DND-41 (cell line): ENCODE data around the gene HBE1.

Experiments used
- ATAC-seq: fragments of 200-7000 bp; cut with Tn5 transposase; 3 replicates; pipeline ENCODE4 v1.9.1; 2021; ENCODE audit warnings: low read depth; ENCODE audit not compliant: insufficient read depth
- DNase-seq: peaks from one replicate; pipeline ENCODE4 v3.0.0-alpha.2; 2020
- H2AFZ ChIP-seq: 2 replicates; pipeline ENCODE4 v1.6.0; 2012; ENCODE audit warnings: low read depth, low read length
- H3K27ac ChIP-seq: 2 replicates; pipeline ENCODE4 v1.5.1; 2012; ENCODE audit warnings: low read length, inconsistent platforms
- H3K27me3 ChIP-seq: fragments of 200-600 bp; sonication (generic); 2 replicates; pipeline ENCODE4 v1.6.0; 2012; ENCODE audit warnings: low read length, mild to moderate bottlenecking, inconsistent platforms; ENCODE audit not compliant: insufficient read depth, poor library complexity
- H3K36me3 ChIP-seq: 2 replicates; pipeline ENCODE4 v1.5.1; 2012; ENCODE audit warnings: low read length, inconsistent platforms; ENCODE audit not compliant: insufficient read depth
- H3K4me1 ChIP-seq: 2 replicates; pipeline ENCODE4 v1.5.1; 2012; ENCODE audit warnings: mild to moderate bottlenecking, low read length; ENCODE audit not compliant: insufficient read depth
- H3K4me2 ChIP-seq: 2 replicates; pipeline ENCODE4 v1.6.0; 2012; ENCODE audit warnings: mild to moderate bottlenecking, moderate library complexity, low read length, inconsistent platforms; ENCODE audit not compliant: insufficient read depth
- H3K4me3 ChIP-seq, 2 experiments: fragments of 200-600 bp in 1 of 2; shearing (Covaris generic) in 1 of 2; 2 replicates each; pipeline ENCODE4 v1.5.1; 2012 to 2016; ENCODE audit warnings: inconsistent platforms in 2 of 2, low read length in 2 of 2, mild to moderate bottlenecking in 2 of 2, low read depth in 1 of 2, moderate library complexity in 1 of 2
- H3K79me2 ChIP-seq: 2 replicates; pipeline ENCODE4 v1.6.0; 2012; ENCODE audit warnings: low read length, inconsistent platforms; ENCODE audit not compliant: insufficient read depth
- H3K9ac ChIP-seq: 2 replicates; pipeline ENCODE4 v1.6.0; 2012; ENCODE audit warnings: low read depth, mild to moderate bottlenecking, inconsistent platforms, low read length, moderate library complexity
- H3K9me3 ChIP-seq: 2 replicates; pipeline ENCODE4 v1.5.1; 2012; ENCODE audit warnings: low read length, moderate library complexity, mild to moderate bottlenecking, inconsistent platforms; ENCODE audit not compliant: insufficient read depth, severe bottlenecking
- H4K20me1 ChIP-seq: 2 replicates; pipeline ENCODE4 v1.6.0; 2012; ENCODE audit warnings: low read length; ENCODE audit not compliant: insufficient read depth
- CTCF ChIP-seq: IDR thresholded peaks from 2 replicates; pipeline ENCODE4 v1.5.1; 2012; ENCODE audit warnings: borderline replicate concordance, low read length, moderate library complexity, mild to moderate bottlenecking; ENCODE audit not compliant: poor library complexity, severe bottlenecking; ENCODE audit errors: extremely low read depth
- EZH2 ChIP-seq: IDR thresholded peaks from 3 replicates; pipeline ENCODE4 v1.6.1; 2012; ENCODE audit warnings: borderline replicate concordance, low read depth, mild to moderate bottlenecking, moderate library complexity, low read length, inconsistent platforms; ENCODE audit not compliant: severe bottlenecking

The HBE1 gene

DNA sequence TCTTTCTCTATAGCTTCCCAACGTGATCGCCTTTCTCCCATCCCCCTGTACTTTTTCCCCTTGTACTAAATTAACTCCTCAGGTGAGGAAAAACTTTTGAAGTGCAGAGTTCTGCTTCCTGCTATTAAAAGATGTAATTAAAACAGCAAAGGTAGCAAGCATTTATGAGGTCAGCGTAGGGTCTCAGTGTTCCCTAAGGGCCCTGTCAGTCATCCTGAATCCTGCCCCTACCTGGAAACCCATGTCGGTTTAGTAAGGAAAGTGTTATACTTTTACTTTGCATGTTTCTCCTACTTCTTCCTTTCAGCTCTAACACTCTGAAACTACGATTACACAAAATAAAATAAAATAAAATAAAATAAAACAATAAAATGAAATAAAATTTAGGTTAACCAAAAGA is 41.6 kb downstream of the HBE1 start:
- TF ChIP-seq CTCF (no peak), EZH2 (no peak)
- no peaks in the 10 kb centered on the region for H3K9me3 ChIP-seq
- H3K79me2 ChIP-seq: no peaks in the 10 kb centered on the region
- no peak overlapping the region for H3K27ac ChIP-seq
- ATAC-seq (no peak), DNase-seq (no peak)
- H3K4me2 ChIP-seq: no peak overlapping the region
- H3K9ac ChIP-seq: no peak overlapping the region
- H3K36me3 ChIP-seq: no peaks in the 10 kb centered on the region
- no peaks in the 10 kb centered on the region for H4K20me1 ChIP-seq
- no peak overlapping the region for H2AFZ ChIP-seq
- H3K27me3 ChIP-seq: peaks cover 7% of the 10 kb centered on the region
- H3K4me3 ChIP-seq: no peak overlapping the region
- no peaks in the 10 kb centered on the region for H3K4me1 ChIP-seq

- Histone ChIP-seq H3K27me3 (peaks cover 6% of the 10 kb centered on the region), H3K27ac (no peak overlapping the region), H3K79me2 (no peaks in the 10 kb centered on the region), H3K9me3 (no peaks in the 10 kb centered on the region), H3K4me1 (no peaks in the 10 kb centered on the region), H4K20me1 (no peaks in the 10 kb centered on the region), H2AFZ (no peak overlapping the region), H3K36me3 (no peaks in the 10 kb centered on the region), H3K4me3 (no peak overlapping the region), H3K9ac (no peak overlapping the region), H3K4me2 (no peak overlapping the region)
- no peak for ATAC-seq
- no peak for DNase-seq
- TF ChIP-seq EZH2: no peak
- no peak for TF ChIP-seq CTCF
These were observed 42.1 kb downstream of the HBE1 start for GRCh38 chr11:5227681-5228080.

GRCh38 chr11:5226732-5227310 is 42.9 kb downstream of the HBE1 start, which contains the start of gene HBB:
Gene HBB, minus strand, starts transcription at chr11:5227071. Its CDS starts 50 bp downstream, at chr11:5227021.
- Histone ChIP-seq H4K20me1 (no peaks in the 10 kb centered on the region), H3K4me1 (no peaks in the 10 kb centered on the region), H3K4me2 (no peak within 1 kb of the TSS), H3K27ac (no peak within 1 kb of the TSS), H3K9me3 (no peaks in the 10 kb centered on the region), H3K79me2 (no peaks in the 10 kb centered on the region), H3K9ac (no peak within 1 kb of the TSS), H3K4me3 (no peak within 1 kb of the TSS), H3K36me3 (no peaks in the 10 kb centered on the region), H2AFZ (no peak within 1 kb of the TSS), H3K27me3 (peaks cover 3% of the 10 kb centered on the region)
- TF ChIP-seq CTCF (no peak), EZH2 (no peak)
- ATAC-seq: no peak
- DNase-seq: no peak

DNA sequence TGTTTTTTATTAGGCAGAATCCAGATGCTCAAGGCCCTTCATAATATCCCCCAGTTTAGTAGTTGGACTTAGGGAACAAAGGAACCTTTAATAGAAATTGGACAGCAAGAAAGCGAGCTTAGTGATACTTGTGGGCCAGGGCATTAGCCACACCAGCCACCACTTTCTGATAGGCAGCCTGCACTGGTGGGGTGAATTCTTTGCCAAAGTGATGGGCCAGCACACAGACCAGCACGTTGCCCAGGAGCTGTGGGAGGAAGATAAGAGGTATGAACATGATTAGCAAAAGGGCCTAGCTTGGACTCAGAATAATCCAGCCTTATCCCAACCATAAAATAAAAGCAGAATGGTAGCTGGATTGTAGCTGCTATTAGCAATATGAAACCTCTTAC is 44.3 kb downstream of the HBE1 start:
- H3K27ac ChIP-seq: no peak overlapping the region
- H3K9me3 ChIP-seq: no peaks in the 10 kb centered on the region
- H3K4me1 ChIP-seq: no peaks in the 10 kb centered on the region
- no peak overlapping the region for H3K9ac ChIP-seq
- H3K36me3 ChIP-seq: no peaks in the 10 kb centered on the region
- DNase-seq (no peak), ATAC-seq (no peak)
- no peaks in the 10 kb centered on the region for H3K79me2 ChIP-seq
- H3K4me2 ChIP-seq: no peak overlapping the region
- no peaks in the 10 kb centered on the region for H4K20me1 ChIP-seq
- no peak for TF ChIP-seq CTCF
- TF ChIP-seq EZH2: no peak
- H3K4me3 ChIP-seq: no peak overlapping the region
- no peak overlapping the region for H2AFZ ChIP-seq
- peaks cover 3% of the 10 kb centered on the region for H3K27me3 ChIP-seq
